ENCODE measurements around the gene NELL2. TPM values are rescaled to one million over a fixed set of nuclear protein-coding genes. Genes with fewer than 3 reads are reported as not detected.

NELL2 gene
- total RNA-seq, 1 experiment from 2014 or later: 32.7 TPM

DNA sequence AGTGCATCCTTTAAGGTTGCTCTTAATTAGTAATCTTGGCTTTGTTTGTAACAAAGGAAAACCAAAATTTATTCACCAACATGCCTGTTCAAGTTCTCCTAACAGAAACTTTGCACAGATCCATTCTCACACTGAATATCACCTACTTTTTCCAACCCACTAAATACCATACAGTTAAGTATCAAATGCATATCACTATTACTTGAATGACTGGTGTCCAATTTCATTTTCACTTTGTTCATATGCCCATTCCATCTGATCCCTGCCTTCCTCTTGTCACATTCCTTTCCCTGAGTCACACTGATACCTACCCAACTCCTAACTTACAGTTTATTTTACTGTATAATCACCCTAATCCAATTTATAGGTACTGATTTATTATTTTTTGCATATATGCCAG, 286.4 kb downstream of the NELL2 start:
- no peak overlapping the region for H2BK5ac ChIP-seq (ENCODE audit: insufficient read length, low read length)
- no peak overlapping the region for H3K56ac ChIP-seq (ENCODE audit: insufficient read length, low read depth, low read length)
- Mint-ChIP-seq H3K9me3 (no peaks in the 10 kb centered on the region), H3K4me3 (no peak overlapping the region), H3K27ac (peak overlapping the region in 1 of 3 experiments; percentile 49; a peak in 1 of 7 replicates), H3K4me1 (peaks cover 16% of the 10 kb centered on the region in 2 experiments), H3K27me3 (ENCODE audit: low read depth) (no peaks in the 10 kb centered on the region), H3K36me3 (ENCODE audit: insufficient read depth in 1 of 3, low read depth in 3 of 3) (peaks cover 0 to 2% (median 1%) of the 10 kb centered on the region in 3 experiments; a peak in 5 of 7 replicates)
- H3K79me1 ChIP-seq (ENCODE audit: insufficient read depth, low read depth, low read length, poor library complexity, severe bottlenecking): no peaks in the 10 kb centered on the region
- H2BK15ac ChIP-seq (ENCODE audit: low read depth, low read length): no peak overlapping the region
- DNase-seq: no peak
- no peak overlapping the region for H2BK20ac ChIP-seq (ENCODE audit: low read depth, low read length, poor library complexity, severe bottlenecking)
- no peak overlapping the region for H2BK12ac ChIP-seq (ENCODE audit: insufficient read length, low read depth, low read length)
- H4K20me1 ChIP-seq (ENCODE audit: control insufficient read depth, insufficient read depth, insufficient read length): no peaks in the 10 kb centered on the region
- no peak overlapping the region for H3K18ac ChIP-seq (ENCODE audit: insufficient read length, low read depth, low read length)
- H3K9ac ChIP-seq (ENCODE audit: extremely low read depth, insufficient read length, low read length): no peak overlapping the region
- no peak overlapping the region for H4K91ac ChIP-seq (ENCODE audit: insufficient read length, low read depth, low read length)
- no peak overlapping the region for H3K4me2 ChIP-seq (ENCODE audit: insufficient read depth, insufficient read length, low read length)
- no peak overlapping the region for H2AFZ ChIP-seq (ENCODE audit: low read length)
- TF ChIP-seq, protein P1, sequence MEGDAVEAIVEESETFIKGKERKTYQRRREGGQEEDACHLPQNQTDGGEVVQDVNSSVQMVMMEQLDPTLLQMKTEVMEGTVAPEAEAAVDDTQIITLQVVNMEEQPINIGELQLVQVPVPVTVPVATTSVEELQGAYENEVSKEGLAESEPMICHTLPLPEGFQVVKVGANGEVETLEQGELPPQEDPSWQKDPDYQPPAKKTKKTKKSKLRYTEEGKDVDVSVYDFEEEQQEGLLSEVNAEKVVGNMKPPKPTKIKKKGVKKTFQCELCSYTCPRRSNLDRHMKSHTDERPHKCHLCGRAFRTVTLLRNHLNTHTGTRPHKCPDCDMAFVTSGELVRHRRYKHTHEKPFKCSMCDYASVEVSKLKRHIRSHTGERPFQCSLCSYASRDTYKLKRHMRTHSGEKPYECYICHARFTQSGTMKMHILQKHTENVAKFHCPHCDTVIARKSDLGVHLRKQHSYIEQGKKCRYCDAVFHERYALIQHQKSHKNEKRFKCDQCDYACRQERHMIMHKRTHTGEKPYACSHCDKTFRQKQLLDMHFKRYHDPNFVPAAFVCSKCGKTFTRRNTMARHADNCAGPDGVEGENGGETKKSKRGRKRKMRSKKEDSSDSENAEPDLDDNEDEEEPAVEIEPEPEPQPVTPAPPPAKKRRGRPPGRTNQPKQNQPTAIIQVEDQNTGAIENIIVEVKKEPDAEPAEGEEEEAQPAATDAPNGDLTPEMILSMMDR (conservative IDR thresholded peaks at IDR 0.05): no peak
- no peak overlapping the region for H3T11ph ChIP-seq (ENCODE audit: low read length)
- no peaks in the 10 kb centered on the region for H3K79me2 ChIP-seq (ENCODE audit: insufficient read depth, low read length)
- H4K5ac ChIP-seq (ENCODE audit: insufficient read length, low read depth, low read length): no peak overlapping the region
- H3K14ac ChIP-seq (ENCODE audit: insufficient read depth, low read length): no peak overlapping the region
- no peak overlapping the region for H2BK120ac ChIP-seq (ENCODE audit: low read depth, low read length, poor library complexity, severe bottlenecking)
- H3K23ac ChIP-seq (ENCODE audit: insufficient read length, low read depth, low read length): no peak overlapping the region
- H3K4me1 ChIP-seq (ENCODE audit: insufficient read depth, low read length): no peaks in the 10 kb centered on the region; the same call in 1 of the 2 replicates
- no peak overlapping the region for H3K4ac ChIP-seq (ENCODE audit: low read depth, low read length)
- no peaks in the 10 kb centered on the region for H3K9me3 ChIP-seq (ENCODE audit: control insufficient read depth, low read depth, low read length)
- H3K27me3 ChIP-seq (ENCODE audit: insufficient read depth, low read length): no peaks in the 10 kb centered on the region
- no peak overlapping the region for H4K8ac ChIP-seq (replicated peaks; ENCODE audit: insufficient read length, low read depth, low read length)
- no peaks in the 10 kb centered on the region for H3K23me2 ChIP-seq (ENCODE audit: insufficient read length, low read depth, low read length, poor library complexity, severe bottlenecking)
- H3K27ac ChIP-seq (ENCODE audit: insufficient read length, low read depth, low read length): no peak overlapping the region
- H2AK5ac ChIP-seq (ENCODE audit: insufficient read length, low read length): no peak overlapping the region

Measured in H9 (cell line).